HepG2 (cell line): ENCODE data around the gene PAM16. TPM values are rescaled to one million over a fixed set of nuclear protein-coding genes. Genes with fewer than 3 reads are reported as not detected.

Source experiments
- ASH2L ChIP-seq: fragments of 300-600, 200-600 bp; sonication (generic); IDR thresholded peaks from 2 replicates; pipeline ENCODE4 v1.7.0; 2017; ENCODE audit warnings: low read depth, mild to moderate bottlenecking, moderate library complexity, mixed read lengths, low read length; ENCODE audit not compliant: insufficient read length
- BHLHE40 ChIP-seq: IDR thresholded peaks from 2 replicates; pipeline ENCODE4 v1.6.1; 2011; ENCODE audit warnings: low read length, improper control_type of control experiment
- HOXA3 ChIP-seq: sonication (generic); formaldehyde crosslinking; IDR thresholded peaks from 2 replicates; pipeline ENCODE4 v1.5.0; 2020; ENCODE audit warnings: missing genetic modification reagents
- KDM2A ChIP-seq: sonication (generic); formaldehyde crosslinking; IDR thresholded peaks from 2 replicates; pipeline ENCODE4 v1.4.0; 2020; ENCODE audit warnings: low read depth, missing genetic modification reagents, borderline replicate concordance
- RXRB ChIP-seq: IDR thresholded peaks from 2 replicates; pipeline ENCODE4 v1.6.1; 2016; ENCODE audit warnings: borderline replicate concordance, missing genetic modification reagents, missing compliant biosample characterization
- SALL1 ChIP-seq: sonication (generic); formaldehyde crosslinking; IDR thresholded peaks from 2 replicates; pipeline ENCODE4 v1.8.0; 2022; ENCODE audit warnings: mild to moderate bottlenecking, missing genetic modification reagents
- XRCC5 ChIP-seq: fragments of 200-400 bp; formaldehyde crosslinking; optimal IDR thresholded peaks from 2 replicates; pipeline ENCODE3; 2017; ENCODE audit warnings: mild to moderate bottlenecking, low read length
- polyA plus RNA-seq, 8 experiments: library from polyadenylated mRNA; depleted of rRNA in 3 of 8; stranded (reverse) in 7 of 8; unstranded in 1 of 8; fragments of >200 nt; fragmentation: Illumina TruSeq in 4 of 8; extraction: Trizol in 4 of 8; gene quantifications; 2 replicates each; pipeline versions ENCODE4 v1.2.1 to v1.2.3, GENCODE V29; 2011 to 2016; ENCODE audit warnings: low read depth in 4 of 8, missing spikeins in 1 of 8, mixed read lengths in 1 of 8; ENCODE audit not compliant: insufficient read depth in 1 of 8
- total RNA-seq, 5 experiments: library from RNA; depleted of rRNA; stranded (reverse); fragments of >200 nt; fragmentation: Illumina TruSeq; extraction: Trizol; gene quantifications; 2 replicates each; pipeline ENCODE4 v1.2.3, GENCODE V29; 2016; ENCODE audit warnings: low read depth in 1 of 5
- TF ChIP-seq, protein P1 (sequence below): sonication (generic); formaldehyde crosslinking; IDR thresholded peaks from 2 replicates; pipeline ENCODE4 v1.4.0; 2020; ENCODE audit warnings: missing genetic modification reagents, borderline replicate concordance
- TF ChIP-seq, protein P2 (sequence below): sonication (generic); formaldehyde crosslinking; IDR thresholded peaks from 2 replicates; pipeline ENCODE4 v1.4.0; 2020; ENCODE audit warnings: missing genetic modification reagents
- TF ChIP-seq, protein P3 (sequence below): sonication (generic); formaldehyde crosslinking; IDR thresholded peaks from 2 replicates; pipeline ENCODE4 v1.4.0; 2020; ENCODE audit warnings: missing genetic modification reagents
- TF ChIP-seq, protein P4 (sequence below): sonication (generic); formaldehyde crosslinking; IDR thresholded peaks from 2 replicates; pipeline ENCODE4 v1.5.1; 2020; ENCODE audit warnings: mild to moderate bottlenecking, moderate library complexity, missing genetic modification reagents
- TF ChIP-seq, protein P5 (sequence below): sonication (generic); formaldehyde crosslinking; IDR thresholded peaks from 2 replicates; pipeline ENCODE4 v1.4.0; 2020; ENCODE audit warnings: mild to moderate bottlenecking, missing genetic modification reagents
- TF ChIP-seq, protein P6 (sequence below): sonication (generic); formaldehyde crosslinking; IDR thresholded peaks from 2 replicates; pipeline ENCODE4 v1.5.1; 2020; ENCODE audit warnings: mild to moderate bottlenecking, missing genetic modification reagents, moderate library complexity
- TF ChIP-seq, protein P7 (sequence below): sonication (generic); formaldehyde crosslinking; IDR thresholded peaks from 2 replicates; pipeline ENCODE4 v1.9.0; 2021; ENCODE audit warnings: missing genetic modification reagents, borderline replicate concordance

The PAM16 gene
- total and polyA plus RNA-seq, 2 of the 13 experiments (the other 11 are each of a cell fraction or from before 2014, with no cell fraction given), result 51.5 to 51.8 TPM

DNA sequence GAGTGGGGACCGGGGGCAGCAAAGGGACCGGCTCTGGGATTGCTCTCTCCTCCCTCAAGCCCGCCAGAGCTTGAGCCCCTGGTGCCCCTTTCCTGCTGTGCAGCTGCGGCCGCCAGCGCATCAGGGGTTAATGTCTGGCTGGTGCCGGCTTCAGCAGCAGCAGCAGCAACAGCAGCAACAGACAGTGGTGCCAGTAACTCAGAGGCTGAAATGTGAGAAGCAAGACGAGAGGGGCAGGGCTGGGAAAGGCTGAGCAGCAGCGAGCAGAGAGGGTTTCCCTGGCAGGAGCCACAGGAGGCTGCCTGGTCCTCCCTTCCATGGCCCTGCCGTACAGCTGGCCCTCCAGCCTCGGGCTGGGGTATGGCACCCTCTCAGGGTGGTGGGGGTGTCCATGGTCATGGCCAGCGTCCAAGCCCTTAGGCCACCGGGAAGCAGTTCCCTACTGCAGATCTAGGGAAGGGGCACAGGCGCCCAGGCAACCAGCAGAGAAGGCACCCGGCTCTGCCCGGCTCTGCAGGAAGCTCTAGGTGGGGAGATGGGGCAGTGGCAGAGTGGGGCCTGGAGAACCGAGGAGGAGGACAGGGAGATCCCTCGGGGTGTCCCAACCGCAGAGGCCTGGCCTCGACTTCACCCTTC, 57.2 kb downstream of the PAM16 start (continued):
- TF ChIP-seq, protein P1, sequence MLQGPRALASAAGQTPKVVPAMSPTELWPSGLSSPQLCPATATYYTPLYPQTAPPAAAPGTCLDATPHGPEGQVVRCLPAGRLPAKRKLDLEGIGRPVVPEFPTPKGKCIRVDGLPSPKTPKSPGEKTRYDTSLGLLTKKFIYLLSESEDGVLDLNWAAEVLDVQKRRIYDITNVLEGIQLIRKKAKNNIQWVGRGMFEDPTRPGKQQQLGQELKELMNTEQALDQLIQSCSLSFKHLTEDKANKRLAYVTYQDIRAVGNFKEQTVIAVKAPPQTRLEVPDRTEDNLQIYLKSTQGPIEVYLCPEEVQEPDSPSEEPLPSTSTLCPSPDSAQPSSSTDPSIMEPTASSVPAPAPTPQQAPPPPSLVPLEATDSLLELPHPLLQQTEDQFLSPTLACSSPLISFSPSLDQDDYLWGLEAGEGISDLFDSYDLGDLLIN (CRISPR knock-in tag), result no peak
- TF ChIP-seq, protein P2, sequence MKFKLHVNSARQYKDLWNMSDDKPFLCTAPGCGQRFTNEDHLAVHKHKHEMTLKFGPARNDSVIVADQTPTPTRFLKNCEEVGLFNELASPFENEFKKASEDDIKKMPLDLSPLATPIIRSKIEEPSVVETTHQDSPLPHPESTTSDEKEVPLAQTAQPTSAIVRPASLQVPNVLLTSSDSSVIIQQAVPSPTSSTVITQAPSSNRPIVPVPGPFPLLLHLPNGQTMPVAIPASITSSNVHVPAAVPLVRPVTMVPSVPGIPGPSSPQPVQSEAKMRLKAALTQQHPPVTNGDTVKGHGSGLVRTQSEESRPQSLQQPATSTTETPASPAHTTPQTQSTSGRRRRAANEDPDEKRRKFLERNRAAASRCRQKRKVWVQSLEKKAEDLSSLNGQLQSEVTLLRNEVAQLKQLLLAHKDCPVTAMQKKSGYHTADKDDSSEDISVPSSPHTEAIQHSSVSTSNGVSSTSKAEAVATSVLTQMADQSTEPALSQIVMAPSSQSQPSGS (CRISPR knock-in tag), result no peak
- peak; percentile 21 for TF ChIP-seq XRCC5
- peak; percentile 33 for TF ChIP-seq ASH2L
- TF ChIP-seq, protein P3, sequence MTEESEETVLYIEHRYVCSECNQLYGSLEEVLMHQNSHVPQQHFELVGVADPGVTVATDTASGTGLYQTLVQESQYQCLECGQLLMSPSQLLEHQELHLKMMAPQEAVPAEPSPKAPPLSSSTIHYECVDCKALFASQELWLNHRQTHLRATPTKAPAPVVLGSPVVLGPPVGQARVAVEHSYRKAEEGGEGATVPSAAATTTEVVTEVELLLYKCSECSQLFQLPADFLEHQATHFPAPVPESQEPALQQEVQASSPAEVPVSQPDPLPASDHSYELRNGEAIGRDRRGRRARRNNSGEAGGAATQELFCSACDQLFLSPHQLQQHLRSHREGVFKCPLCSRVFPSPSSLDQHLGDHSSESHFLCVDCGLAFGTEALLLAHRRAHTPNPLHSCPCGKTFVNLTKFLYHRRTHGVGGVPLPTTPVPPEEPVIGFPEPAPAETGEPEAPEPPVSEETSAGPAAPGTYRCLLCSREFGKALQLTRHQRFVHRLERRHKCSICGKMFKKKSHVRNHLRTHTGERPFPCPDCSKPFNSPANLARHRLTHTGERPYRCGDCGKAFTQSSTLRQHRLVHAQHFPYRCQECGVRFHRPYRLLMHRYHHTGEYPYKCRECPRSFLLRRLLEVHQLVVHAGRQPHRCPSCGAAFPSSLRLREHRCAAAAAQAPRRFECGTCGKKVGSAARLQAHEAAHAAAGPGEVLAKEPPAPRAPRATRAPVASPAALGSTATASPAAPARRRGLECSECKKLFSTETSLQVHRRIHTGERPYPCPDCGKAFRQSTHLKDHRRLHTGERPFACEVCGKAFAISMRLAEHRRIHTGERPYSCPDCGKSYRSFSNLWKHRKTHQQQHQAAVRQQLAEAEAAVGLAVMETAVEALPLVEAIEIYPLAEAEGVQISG (CRISPR knock-in tag), result 0 out of 2 replicates have a peak, but pooled peaks have one; percentile 19
- TF ChIP-seq HOXA3 (CRISPR knock-in tag), result 0 out of 2 replicates have a peak, but pooled peaks have one; percentile 12
- 0 out of 2 replicates have a peak, but pooled peaks have one; percentile 14 for TF ChIP-seq KDM2A (CRISPR knock-in tag)
- 0 out of 2 replicates have a peak, but pooled peaks have one; percentile 19 for TF ChIP-seq RXRB (CRISPR knock-in tag)
- TF ChIP-seq, protein P4, sequence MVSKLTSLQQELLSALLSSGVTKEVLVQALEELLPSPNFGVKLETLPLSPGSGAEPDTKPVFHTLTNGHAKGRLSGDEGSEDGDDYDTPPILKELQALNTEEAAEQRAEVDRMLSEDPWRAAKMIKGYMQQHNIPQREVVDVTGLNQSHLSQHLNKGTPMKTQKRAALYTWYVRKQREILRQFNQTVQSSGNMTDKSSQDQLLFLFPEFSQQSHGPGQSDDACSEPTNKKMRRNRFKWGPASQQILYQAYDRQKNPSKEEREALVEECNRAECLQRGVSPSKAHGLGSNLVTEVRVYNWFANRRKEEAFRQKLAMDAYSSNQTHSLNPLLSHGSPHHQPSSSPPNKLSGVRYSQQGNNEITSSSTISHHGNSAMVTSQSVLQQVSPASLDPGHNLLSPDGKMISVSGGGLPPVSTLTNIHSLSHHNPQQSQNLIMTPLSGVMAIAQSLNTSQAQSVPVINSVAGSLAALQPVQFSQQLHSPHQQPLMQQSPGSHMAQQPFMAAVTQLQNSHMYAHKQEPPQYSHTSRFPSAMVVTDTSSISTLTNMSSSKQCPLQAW, result 0 out of 2 replicates have a peak, but pooled peaks have one; percentile 9
- TF ChIP-seq, protein P5, sequence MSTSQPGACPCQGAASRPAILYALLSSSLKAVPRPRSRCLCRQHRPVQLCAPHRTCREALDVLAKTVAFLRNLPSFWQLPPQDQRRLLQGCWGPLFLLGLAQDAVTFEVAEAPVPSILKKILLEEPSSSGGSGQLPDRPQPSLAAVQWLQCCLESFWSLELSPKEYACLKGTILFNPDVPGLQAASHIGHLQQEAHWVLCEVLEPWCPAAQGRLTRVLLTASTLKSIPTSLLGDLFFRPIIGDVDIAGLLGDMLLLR, result 0 out of 2 replicates have a peak, but pooled peaks have one; percentile 47
- TF ChIP-seq, protein P6, sequence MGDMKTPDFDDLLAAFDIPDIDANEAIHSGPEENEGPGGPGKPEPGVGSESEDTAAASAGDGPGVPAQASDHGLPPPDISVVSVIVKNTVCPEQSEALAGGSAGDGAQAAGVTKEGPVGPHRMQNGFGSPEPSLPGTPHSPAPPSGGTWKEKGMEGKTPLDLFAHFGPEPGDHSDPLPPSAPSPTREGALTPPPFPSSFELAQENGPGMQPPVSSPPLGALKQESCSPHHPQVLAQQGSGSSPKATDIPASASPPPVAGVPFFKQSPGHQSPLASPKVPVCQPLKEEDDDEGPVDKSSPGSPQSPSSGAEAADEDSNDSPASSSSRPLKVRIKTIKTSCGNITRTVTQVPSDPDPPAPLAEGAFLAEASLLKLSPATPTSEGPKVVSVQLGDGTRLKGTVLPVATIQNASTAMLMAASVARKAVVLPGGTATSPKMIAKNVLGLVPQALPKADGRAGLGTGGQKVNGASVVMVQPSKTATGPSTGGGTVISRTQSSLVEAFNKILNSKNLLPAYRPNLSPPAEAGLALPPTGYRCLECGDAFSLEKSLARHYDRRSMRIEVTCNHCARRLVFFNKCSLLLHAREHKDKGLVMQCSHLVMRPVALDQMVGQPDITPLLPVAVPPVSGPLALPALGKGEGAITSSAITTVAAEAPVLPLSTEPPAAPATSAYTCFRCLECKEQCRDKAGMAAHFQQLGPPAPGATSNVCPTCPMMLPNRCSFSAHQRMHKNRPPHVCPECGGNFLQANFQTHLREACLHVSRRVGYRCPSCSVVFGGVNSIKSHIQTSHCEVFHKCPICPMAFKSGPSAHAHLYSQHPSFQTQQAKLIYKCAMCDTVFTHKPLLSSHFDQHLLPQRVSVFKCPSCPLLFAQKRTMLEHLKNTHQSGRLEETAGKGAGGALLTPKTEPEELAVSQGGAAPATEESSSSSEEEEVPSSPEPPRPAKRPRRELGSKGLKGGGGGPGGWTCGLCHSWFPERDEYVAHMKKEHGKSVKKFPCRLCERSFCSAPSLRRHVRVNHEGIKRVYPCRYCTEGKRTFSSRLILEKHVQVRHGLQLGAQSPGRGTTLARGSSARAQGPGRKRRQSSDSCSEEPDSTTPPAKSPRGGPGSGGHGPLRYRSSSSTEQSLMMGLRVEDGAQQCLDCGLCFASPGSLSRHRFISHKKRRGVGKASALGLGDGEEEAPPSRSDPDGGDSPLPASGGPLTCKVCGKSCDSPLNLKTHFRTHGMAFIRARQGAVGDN (CRISPR knock-in tag), result peak; percentile 59
- peak; percentile 61 for TF ChIP-seq SALL1 (CRISPR knock-in tag)
- TF ChIP-seq BHLHE40, result 0 out of 2 replicates have a peak, but pooled peaks have one; percentile 23
- TF ChIP-seq, protein P7, sequence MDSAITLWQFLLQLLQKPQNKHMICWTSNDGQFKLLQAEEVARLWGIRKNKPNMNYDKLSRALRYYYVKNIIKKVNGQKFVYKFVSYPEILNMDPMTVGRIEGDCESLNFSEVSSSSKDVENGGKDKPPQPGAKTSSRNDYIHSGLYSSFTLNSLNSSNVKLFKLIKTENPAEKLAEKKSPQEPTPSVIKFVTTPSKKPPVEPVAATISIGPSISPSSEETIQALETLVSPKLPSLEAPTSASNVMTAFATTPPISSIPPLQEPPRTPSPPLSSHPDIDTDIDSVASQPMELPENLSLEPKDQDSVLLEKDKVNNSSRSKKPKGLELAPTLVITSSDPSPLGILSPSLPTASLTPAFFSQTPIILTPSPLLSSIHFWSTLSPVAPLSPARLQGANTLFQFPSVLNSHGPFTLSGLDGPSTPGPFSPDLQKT (CRISPR knock-in tag), result no peak
